Measurements from ENCODE around the gene SPTBN5. TPM values are rescaled to one million over a fixed set of nuclear protein-coding genes. Genes with fewer than 3 reads are reported as not detected.

SPTBN5 gene
- total RNA-seq, 1 experiment from 2014 or later, result 1.1 TPM

GRCh38 chr15:41903782-41904181 is 9.9 kb upstream of the SPTBN5 start:
- no peak for DNase-seq (ENCODE audit: low read depth)

- no peak for DNase-seq (ENCODE audit: low read depth)
These were observed 7.6 kb upstream of the SPTBN5 start for GRCh38 chr15:41901431-41901830.

GRCh38 chr15:41900526-41901380 is 6.9 kb upstream of the SPTBN5 start:
- no peak for DNase-seq (ENCODE audit: low read depth)

GRCh38 chr15:41899854-41900442 is 6.1 kb upstream of the SPTBN5 start:
- no peak for DNase-seq (ENCODE audit: low read depth)

- no peak for DNase-seq (ENCODE audit: low read depth)
These were observed 3.5 kb upstream of the SPTBN5 start for GRCh38 chr15:41897363-41897799.

GRCh38 chr15:41896566-41896965 is 2.7 kb upstream of the SPTBN5 start:
- DNase-seq (ENCODE audit: low read depth), result no peak

GRCh38 chr15:41895957-41896356 is 2.1 kb upstream of the SPTBN5 start:
- DNase-seq (ENCODE audit: low read depth), result no peak

- no peak for DNase-seq (ENCODE audit: low read depth)
These were observed 1.6 kb upstream of the SPTBN5 start for GRCh38 chr15:41895491-41895890.

GRCh38 chr15:41894791-41895463 is 1.1 kb upstream of the SPTBN5 start:
- DNase-seq (ENCODE audit: low read depth), result peak; percentile 90

- DNase-seq (ENCODE audit: low read depth), result no peak
These were observed 468 bp upstream of the SPTBN5 start for GRCh38 chr15:41894251-41894790.

- DNase-seq (ENCODE audit: low read depth), result no peak
These were observed 1.0 kb downstream of the SPTBN5 start for GRCh38 chr15:41892621-41893421.

GRCh38 chr15:41891946-41892345 is 1.9 kb downstream of the SPTBN5 start:
- DNase-seq (ENCODE audit: low read depth), result no peak

- no peak for DNase-seq (ENCODE audit: low read depth)
These were observed 2.6 kb downstream of the SPTBN5 start for GRCh38 chr15:41891226-41891625.

GRCh38 chr15:41890050-41890690 is 3.7 kb downstream of the SPTBN5 start:
- no peak for DNase-seq (ENCODE audit: low read depth)

GRCh38 chr15:41888662-41889253 is 5.1 kb downstream of the SPTBN5 start:
- no peak for DNase-seq (ENCODE audit: low read depth)

GRCh38 chr15:41887893-41888292 is 6.0 kb downstream of the SPTBN5 start:
- DNase-seq (ENCODE audit: low read depth), result no peak

- no peak for DNase-seq (ENCODE audit: low read depth)
These were observed 6.7 kb downstream of the SPTBN5 start for GRCh38 chr15:41887161-41887560.

- no peak for DNase-seq (ENCODE audit: low read depth)
These were observed 7.1 kb downstream of the SPTBN5 start for GRCh38 chr15:41886741-41887140.

GRCh38 chr15:41885841-41886240 is 8.0 kb downstream of the SPTBN5 start:
- DNase-seq (ENCODE audit: low read depth), result no peak

GRCh38 chr15:41885321-41885720 is 8.5 kb downstream of the SPTBN5 start:
- no peak for DNase-seq (ENCODE audit: low read depth)

- DNase-seq (ENCODE audit: low read depth), result no peak
These were observed 9.4 kb downstream of the SPTBN5 start for GRCh38 chr15:41884458-41884857.
